IMR-90 (cell line): ENCODE measurements around the gene DIP2A.

Experiments used
- CEBPB ChIP-seq: IDR thresholded peaks from 2 replicates; pipeline ENCODE4 v1.6.1; 2012; ENCODE audit warnings: low read depth, low read length, improper control_type of control experiment
- MAFK ChIP-seq: IDR thresholded peaks from 2 replicates; pipeline ENCODE4 v1.6.1; 2012; ENCODE audit warnings: low read depth, low read length, improper control_type of control experiment
- TF ChIP-seq, protein P1 (sequence below): conservative IDR thresholded peaks from 2 replicates; pipeline ENCODE4 v1.5.1; 2012; ENCODE audit warnings: mild to moderate bottlenecking, low read depth, low read length, improper control_type of control experiment

DNA sequence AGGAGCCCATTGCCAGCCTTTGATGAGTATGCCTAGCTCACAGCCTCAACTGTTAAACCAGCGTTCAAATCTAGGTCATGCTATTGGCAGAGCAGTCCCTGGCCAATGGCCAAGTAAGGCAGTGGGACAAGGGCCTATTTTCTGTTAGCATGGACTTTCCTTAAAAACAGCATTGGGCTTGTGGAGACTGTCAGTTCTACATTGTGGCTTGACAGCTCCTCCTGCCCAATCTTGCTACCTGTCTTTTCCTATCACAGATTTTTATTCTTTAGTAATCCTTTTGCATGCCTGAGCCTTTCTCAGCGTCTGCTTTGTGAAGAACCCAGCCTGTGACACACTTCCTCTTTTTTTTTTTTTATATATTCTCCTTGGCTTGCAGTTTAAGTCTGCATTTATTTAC lies 56.4 kb downstream of the DIP2A start:
- TF ChIP-seq CEBPB, result no peak
- no peak for TF ChIP-seq MAFK
- TF ChIP-seq, protein P1, sequence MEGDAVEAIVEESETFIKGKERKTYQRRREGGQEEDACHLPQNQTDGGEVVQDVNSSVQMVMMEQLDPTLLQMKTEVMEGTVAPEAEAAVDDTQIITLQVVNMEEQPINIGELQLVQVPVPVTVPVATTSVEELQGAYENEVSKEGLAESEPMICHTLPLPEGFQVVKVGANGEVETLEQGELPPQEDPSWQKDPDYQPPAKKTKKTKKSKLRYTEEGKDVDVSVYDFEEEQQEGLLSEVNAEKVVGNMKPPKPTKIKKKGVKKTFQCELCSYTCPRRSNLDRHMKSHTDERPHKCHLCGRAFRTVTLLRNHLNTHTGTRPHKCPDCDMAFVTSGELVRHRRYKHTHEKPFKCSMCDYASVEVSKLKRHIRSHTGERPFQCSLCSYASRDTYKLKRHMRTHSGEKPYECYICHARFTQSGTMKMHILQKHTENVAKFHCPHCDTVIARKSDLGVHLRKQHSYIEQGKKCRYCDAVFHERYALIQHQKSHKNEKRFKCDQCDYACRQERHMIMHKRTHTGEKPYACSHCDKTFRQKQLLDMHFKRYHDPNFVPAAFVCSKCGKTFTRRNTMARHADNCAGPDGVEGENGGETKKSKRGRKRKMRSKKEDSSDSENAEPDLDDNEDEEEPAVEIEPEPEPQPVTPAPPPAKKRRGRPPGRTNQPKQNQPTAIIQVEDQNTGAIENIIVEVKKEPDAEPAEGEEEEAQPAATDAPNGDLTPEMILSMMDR, result no peak
